Keratinocyte (primary cell): Measurements from ENCODE around the gene BICD1.

ENCODE experiments used
- CTCF ChIP-seq, 3 experiments: IDR thresholded peaks in 1 of 3; conservative IDR thresholded peaks in 1 of 3; optimal IDR thresholded peaks in 1 of 3; 2 replicates in 2 of 3; 3 replicates in 1 of 3; pipeline versions ENCODE3 to v1.5.1; 2011; ENCODE audit warnings: low read length in 3 of 3, mild to moderate bottlenecking in 3 of 3, moderate library complexity in 2 of 3, control low read depth in 1 of 3, inconsistent platforms in 1 of 3; ENCODE audit not compliant: insufficient read depth in 2 of 3; ENCODE audit errors: extremely low read depth in 1 of 3
- EZH2 ChIP-seq: IDR thresholded peaks from one replicate; pipeline ENCODE4 v1.6.1; 2012; ENCODE audit warnings: inconsistent platforms, mild to moderate bottlenecking, low read length, moderate library complexity

- no peak for TF ChIP-seq EZH2
- TF ChIP-seq CTCF (optimal IDR thresholded peaks at IDR 0.05 in 1 of 3, IDR thresholded peaks at IDR 0.05 in 1 of 3, conservative IDR thresholded peaks at IDR 0.05 in 1 of 3; ENCODE audit: extremely low read depth in 1 of 3, insufficient read depth in 2 of 3, low read length in 3 of 3): no peak
Observed at GRCh38 chr12:32139064-32139421, 32.4 kb downstream of the BICD1 start.
